Mononuclear cell (primary cell): ENCODE data around the gene PPT1. TPM values are rescaled to one million over a fixed set of nuclear protein-coding genes. Genes with fewer than 3 reads are reported as not detected.

Experiments used
- H3K27me3 ChIP-seq: 2 replicates; pipeline ENCODE4 v1.6.0; 2011; ENCODE audit warnings: low read length, control low read depth; ENCODE audit not compliant: insufficient read depth
- H3K4me1 ChIP-seq: 2 replicates; pipeline ENCODE4 v1.5.1; 2011; ENCODE audit warnings: mild to moderate bottlenecking, low read length, control low read depth; ENCODE audit not compliant: insufficient read depth
- H3K4me3 ChIP-seq: 2 replicates; pipeline ENCODE4 v1.5.1; 2011; ENCODE audit warnings: mild to moderate bottlenecking, low read length, moderate library complexity
- H3K9me3 ChIP-seq: 2 replicates; pipeline ENCODE4 v1.5.1; 2011; ENCODE audit warnings: low read depth, mild to moderate bottlenecking, control low read depth, low read length
- total RNA-seq: library from RNA; depleted of rRNA; stranded (reverse); fragments of >200 nt; gene quantifications from one replicate; pipeline ENCODE4 v1.2.3, GENCODE V29; 2012

The PPT1 gene
- total RNA-seq, 1 donor = 182 TPM

DNA sequence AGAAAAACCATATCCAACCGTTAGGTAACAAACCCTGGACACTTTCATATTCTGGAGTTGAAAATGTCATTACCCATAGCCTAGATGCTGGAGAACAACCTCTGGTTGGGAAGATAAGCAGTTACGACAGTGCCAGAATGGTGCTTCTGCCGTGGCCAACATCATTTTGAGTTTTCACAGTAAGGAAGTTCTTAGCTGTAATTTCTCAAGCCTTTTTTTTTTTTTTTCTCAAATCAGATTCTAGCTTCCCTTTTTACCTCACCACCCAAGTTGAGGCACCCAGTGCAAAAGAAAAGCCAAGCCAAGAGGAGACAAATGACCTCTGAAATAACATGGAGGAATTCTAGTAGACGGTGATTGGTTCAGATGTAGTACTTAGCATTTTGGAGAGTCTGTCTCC lies 21.8 kb downstream of the PPT1 start:
- peaks cover 81% of the 10 kb centered on the region for H3K4me1 ChIP-seq
- no peaks in the 10 kb centered on the region for H3K27me3 ChIP-seq
- no peaks in the 10 kb centered on the region for H3K9me3 ChIP-seq
- no peak overlapping the region for H3K4me3 ChIP-seq

DNA sequence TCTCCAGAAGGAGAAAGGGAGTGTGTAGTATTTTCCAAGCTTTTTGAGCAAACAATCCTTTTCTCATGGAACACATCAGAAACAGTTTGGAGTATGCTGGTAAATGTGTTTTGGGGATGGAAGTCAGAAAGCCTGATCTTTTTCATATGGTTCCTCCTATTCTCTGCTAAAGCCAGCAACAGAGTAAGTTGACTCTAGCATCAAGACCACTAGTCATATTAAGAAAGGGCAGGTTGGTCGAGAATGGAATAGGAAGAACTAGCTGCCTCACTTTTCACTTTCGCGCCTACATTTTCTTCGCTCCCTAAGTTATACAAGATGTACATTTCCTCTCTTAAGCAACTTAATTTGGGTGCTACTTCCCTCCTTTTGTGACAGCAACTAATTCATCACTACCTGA lies 24.0 kb downstream of the PPT1 start:
- H3K4me1 ChIP-seq = peaks cover 60% of the 10 kb centered on the region
- no peaks in the 10 kb centered on the region for H3K9me3 ChIP-seq
- no peaks in the 10 kb centered on the region for H3K27me3 ChIP-seq
- no peak overlapping the region for H3K4me3 ChIP-seq

DNA sequence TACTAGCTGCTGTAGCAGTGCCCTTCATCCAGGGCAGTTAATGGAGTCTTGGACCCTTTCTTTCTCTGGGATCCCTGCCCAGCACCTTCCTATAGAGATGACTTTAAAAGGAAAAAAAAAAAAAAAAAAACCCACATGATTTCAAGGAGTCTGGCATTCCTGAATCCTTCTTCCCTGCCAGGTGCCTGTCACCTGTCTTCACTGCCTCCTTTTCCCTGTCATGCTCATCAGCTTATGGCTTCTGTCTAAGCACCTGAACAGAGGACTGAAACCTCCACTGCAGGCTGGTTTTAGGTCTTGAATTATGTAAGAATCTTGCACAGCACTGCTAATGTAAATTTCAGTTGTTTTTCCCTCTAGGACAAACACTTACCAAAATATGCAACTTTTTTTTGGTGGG lies 24.9 kb downstream of the PPT1 start:
- Histone ChIP-seq H3K27me3 (no peaks in the 10 kb centered on the region), H3K9me3 (no peaks in the 10 kb centered on the region), H3K4me3 (no peak overlapping the region), H3K4me1 (peaks cover 60% of the 10 kb centered on the region)

DNA sequence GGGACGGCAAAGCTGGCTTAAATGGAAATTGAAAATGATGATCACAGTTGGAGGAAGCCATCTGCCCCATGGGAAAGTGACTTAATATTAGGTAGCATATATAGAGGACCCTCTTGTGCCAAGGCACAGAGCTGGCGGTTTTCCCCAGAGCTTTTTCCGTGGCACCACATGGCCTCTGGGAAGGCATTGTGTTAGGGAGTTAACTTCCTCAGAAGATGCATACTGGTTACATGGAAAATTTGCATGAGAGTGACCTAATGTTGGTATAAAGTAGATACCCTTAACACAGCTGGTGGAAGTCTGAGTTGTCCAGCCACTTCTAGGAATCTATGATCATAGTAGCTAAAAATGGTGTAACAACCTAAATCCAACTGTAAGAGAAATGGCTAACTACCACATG lies 29.2 kb downstream of the PPT1 start:
- Histone ChIP-seq H3K4me1 (peaks cover 60% of the 10 kb centered on the region), H3K27me3 (no peaks in the 10 kb centered on the region), H3K4me3 (no peak overlapping the region), H3K9me3 (no peaks in the 10 kb centered on the region)

DNA sequence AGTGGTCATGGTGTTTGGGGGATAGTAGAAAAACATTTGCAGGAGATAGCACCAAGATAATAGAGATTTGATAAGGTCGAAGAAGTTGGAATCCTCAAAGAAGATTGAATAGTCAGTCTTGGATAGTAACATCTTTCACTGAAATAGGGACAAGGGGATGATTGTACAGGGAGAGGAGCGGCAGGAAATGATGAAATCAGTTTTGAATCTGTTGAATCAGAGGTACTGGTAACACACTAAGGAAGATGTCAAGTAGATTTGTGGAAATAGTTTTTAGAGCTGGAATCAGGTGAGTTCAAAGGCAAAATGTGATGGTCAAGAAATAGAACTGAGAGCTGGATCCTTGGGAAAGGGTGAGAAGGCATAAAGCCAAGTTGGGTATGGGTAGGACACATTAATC lies 30.0 kb downstream of the PPT1 start:
- Histone ChIP-seq H3K4me1 (peaks cover 63% of the 10 kb centered on the region), H3K27me3 (no peaks in the 10 kb centered on the region), H3K9me3 (no peaks in the 10 kb centered on the region), H3K4me3 (no peak overlapping the region)

DNA sequence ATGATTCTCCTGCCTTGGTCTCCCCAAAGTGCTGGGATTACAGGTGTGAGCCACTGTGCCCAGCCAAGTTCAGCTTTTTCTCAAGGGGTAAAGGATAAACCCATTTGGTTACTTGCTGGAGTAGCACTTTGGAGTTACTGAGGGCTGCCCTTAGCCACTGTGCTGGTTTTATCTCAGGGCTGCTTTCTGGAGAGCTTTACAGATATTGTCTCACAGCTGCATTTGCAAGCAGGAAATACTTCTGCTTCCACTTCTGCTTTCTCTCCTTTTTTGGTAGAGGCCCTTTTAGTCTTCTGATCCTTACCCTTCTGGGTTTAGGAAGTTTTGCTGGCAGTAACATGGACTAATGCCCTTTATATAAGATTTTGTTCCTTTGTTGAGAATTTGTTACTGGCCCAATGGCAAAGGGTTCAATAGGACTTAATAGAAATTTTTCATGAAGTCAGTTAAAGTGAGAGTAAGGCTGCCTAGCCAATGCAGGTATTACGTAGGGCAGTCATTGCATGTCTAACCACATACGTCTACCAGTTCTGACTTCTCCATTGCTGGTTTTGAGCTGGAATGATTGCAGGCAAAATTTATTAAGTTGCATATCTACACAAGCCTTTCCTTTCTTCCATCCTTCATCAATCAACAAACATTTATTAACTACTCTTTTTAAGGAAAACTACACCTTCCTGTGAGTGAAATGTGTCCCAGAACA lies 32.1 kb downstream of the PPT1 start:
- Histone ChIP-seq H3K4me3 (no peak overlapping the region), H3K4me1 (peaks cover 80% of the 10 kb centered on the region), H3K27me3 (no peaks in the 10 kb centered on the region), H3K9me3 (no peaks in the 10 kb centered on the region)

DNA sequence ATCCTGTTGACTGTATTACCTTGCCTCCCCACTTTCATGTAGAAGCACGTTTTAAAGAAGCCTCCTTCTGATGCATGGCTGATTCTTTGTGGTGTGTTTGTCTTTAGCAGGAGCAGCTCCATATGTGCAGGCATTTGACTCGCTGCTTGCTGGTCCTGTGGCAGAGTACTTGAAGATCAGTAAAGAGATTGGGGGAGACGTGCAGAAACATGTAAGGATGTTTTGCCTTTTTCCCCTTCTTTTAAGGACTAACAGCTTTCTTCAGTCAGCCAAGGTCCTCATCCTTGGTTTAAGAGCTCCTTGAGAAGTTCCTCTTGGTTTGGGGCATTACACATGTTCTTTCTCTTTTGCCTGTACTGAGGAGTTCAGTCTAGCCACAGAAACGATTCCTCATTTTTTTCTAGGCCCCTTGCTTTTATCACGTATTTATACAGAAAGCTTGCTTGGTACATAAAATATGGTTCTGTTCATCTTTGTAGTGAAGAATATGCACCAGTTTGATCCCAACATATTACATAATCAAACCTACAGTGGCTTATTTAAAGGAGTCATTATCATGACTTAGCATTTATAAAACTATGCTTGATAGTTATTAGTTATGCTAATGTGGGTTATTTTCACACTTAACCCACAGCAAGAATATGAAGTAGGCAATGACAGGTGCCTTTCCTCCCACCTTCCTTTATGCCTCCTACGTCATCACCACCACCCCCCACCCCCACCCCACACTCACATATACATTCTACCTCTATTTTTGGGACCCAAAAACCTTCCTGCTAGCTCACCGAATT lies 36.9 kb downstream of the PPT1 start:
- Histone ChIP-seq H3K4me3 (no peak overlapping the region), H3K9me3 (no peaks in the 10 kb centered on the region), H3K27me3 (no peaks in the 10 kb centered on the region), H3K4me1 (peaks cover 97% of the 10 kb centered on the region)

DNA sequence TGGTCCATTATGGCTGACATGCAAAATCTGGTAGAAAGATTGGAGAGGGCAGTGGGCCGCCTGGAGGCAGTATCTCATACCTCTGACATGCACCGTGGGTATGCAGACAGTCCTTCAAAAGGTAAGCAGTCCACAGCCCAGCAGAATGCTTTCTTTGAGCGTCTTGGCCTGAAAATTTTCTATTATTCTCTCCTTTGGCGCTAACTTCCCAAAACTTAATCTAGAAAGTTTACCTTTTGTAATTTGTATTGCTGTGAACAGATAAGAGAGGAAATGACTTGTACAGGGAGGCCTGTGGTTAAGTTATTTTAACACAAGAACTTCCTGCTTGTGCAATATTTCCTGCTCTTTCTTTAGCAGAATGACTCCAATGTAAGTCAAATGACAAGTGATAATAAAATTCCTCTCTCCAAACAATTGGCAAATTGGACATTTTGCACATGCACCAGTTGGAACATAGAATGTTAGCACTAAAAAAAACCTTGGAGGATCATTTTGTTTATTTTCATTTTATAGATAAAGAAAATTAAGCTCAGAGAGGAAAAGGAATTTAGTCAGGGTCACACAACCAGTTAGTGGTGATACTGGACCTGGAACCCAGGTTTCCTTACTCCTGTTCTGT lies 37.6 kb downstream of the PPT1 start:
- peaks cover 97% of the 10 kb centered on the region for H3K4me1 ChIP-seq
- H3K4me3 ChIP-seq = no peak overlapping the region
- no peaks in the 10 kb centered on the region for H3K27me3 ChIP-seq
- H3K9me3 ChIP-seq = no peaks in the 10 kb centered on the region

DNA sequence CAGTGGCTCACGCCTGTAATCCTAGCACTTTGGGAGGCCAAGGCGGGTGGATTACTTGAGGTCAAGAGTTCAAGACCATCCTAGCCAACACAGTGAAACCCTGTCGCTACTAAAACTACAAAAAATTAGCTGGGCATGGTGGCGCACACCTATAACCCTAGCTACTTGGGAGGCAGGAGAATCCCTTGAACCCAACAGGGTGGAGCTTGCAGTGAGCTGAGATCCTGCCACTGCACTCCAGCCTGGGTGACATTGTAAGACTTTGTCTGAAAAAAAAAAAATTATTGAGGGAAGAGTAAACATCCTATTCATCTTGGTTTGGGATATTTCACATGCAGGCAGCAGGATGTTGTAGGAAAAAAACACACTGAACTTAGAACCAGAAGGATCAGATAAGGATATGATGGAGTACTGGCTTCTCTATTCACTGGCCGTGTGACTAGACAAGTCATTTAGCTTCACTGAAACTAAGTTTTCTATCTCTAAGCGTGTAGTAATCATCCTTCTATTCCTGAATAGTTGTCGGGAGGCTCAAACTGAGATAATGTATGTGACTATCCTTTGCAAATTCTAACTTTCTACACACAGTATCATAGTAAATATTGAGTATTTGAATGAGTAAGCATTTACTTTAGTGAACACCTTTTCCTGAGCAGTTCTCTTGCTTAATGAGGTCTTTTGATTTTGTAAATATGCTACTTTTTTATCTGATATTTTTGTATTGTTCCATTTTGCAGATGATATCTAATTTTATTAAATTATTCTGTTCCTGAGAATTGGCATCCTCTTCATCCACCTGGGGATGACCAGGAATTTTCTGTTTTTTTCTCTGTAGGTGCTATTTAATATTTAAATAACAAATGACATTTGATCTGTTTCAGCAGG lies 38.4 kb downstream of the PPT1 start:
- H3K4me1 ChIP-seq = peaks cover 94% of the 10 kb centered on the region
- H3K27me3 ChIP-seq = no peaks in the 10 kb centered on the region
- H3K9me3 ChIP-seq = no peaks in the 10 kb centered on the region
- no peak overlapping the region for H3K4me3 ChIP-seq

DNA sequence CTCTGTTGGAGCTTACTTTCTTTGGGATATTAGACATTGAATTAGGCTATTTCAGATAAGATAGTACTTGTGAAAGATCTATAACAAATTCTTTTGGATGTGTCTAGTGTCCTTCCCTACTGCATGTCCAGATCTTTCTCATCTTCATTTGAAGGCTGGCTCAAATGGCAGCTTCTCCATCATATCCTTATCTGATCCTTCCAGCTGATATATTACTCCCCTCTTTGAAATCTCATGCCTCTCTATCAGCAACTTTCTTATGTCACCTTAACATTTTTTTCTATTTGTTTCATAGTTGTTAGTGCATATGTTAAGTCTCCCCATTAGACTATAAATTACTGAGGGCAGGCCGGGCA lies 39.0 kb downstream of the PPT1 start:
- Histone ChIP-seq H3K9me3 (no peaks in the 10 kb centered on the region), H3K27me3 (no peaks in the 10 kb centered on the region), H3K4me1 (peaks cover 94% of the 10 kb centered on the region), H3K4me3 (no peak overlapping the region)

DNA sequence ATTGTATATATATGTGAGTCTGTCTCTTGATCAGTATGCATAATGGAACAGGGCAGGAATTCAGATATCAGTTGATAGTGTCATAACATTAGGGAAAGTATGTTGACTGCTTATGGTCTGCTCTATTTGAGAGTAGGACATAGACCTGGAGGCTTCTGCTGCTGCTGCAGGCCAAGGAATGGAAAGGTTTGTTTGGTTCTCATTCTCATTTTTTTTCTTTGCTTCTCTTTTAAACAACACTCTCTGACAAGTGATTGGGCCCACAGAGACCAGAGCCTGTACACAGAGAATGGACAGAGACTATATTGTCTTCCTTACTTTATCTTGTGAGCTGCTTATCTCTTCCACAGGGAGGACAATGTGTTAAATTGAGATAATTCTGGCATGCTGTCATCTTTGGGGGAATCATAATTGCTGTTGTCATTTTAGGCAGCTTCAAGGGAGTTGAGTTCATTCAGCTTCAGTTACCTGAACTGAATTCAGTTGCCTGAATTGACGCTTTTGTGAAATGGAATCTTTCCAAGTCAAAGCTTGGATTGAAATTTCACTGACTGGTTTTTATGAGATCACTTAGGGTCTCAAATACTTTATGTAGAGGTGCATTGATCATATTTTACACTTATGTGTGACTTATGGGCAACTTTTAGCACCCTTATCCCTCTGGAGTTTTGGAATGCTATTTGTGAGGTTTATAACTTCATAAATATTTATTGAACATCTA lies 39.6 kb downstream of the PPT1 start:
- peaks cover 94% of the 10 kb centered on the region for H3K4me1 ChIP-seq
- H3K4me3 ChIP-seq = no peak overlapping the region
- no peaks in the 10 kb centered on the region for H3K9me3 ChIP-seq
- no peaks in the 10 kb centered on the region for H3K27me3 ChIP-seq

DNA sequence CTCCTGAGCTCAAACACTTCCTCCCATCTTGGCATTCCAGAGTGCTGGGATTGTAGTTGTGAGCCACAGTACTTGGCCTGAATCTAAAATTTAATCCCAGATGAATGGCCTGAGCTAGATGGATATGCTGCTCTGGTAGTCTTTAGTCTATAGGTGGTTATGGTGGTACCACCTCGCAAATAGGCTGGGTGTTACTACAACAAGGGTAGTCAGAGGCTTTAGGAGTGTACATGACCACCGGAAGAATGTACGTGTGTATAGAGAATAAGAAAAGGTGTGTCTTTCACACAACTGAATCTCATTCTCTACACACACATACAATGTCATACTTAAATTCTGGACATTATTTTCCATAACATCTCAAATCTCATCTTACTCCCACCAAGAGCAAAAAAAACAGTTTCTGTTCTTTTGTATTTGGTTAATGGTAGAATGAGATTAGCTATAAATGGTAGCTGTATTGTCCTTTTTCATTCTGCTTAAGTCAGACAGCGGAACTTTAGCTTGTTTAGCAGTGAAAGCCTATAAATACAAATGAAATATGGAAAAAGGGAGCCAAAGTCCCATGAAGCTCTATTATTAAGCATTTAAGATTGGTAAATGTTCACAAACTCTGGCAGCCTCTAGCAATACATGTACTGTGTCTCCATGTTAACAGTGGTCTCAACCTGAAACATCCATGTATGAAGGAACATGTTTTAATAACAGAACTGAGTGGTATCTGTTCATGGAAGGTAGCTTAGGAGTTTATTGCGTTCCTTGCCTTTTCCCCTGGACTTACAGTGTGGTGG lies 40.3 kb downstream of the PPT1 start:
- Histone ChIP-seq H3K27me3 (no peaks in the 10 kb centered on the region), H3K4me1 (peaks cover 94% of the 10 kb centered on the region), H3K9me3 (no peaks in the 10 kb centered on the region), H3K4me3 (no peak overlapping the region)

DNA sequence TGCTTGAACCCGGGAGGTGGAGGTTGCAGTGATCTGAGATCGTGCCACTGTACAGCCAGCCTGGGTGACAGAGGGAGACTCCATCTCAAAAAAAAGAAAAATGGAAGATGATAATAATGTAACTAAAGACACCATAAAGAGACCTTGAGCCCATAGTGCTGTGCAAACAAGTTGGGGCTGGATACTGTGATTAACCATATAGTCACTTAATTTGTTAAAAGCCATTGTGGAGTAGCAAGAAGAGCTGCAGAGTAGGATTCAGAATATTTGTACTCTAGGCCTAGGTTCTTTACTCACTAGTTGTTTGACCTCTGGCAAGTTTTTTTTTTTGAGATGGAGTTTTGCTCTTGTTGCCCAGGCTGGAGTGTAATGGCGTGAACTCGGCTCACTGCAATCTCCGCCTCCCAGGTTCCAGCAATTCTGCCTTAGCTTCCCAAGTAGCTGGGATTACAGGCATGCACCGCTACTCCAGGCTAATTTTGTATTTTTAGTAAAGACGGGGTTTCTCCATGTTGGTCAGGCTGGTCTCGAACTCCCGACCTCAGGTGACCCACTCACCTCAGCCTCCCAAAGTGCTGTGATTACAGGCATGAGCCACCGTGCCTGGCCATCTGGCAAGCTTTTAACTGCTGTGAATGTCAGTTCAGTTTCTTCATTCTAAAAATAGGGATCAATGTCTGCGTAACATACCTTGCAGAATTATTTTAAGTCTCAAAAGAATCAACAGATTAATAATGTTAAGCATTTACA lies 43.7 kb downstream of the PPT1 start:
- no peak overlapping the region for H3K4me3 ChIP-seq
- peaks cover 95% of the 10 kb centered on the region for H3K4me1 ChIP-seq
- H3K9me3 ChIP-seq = no peaks in the 10 kb centered on the region
- H3K27me3 ChIP-seq = no peaks in the 10 kb centered on the region
